Measurements from ENCODE around the gene CCDC68. TPM values are rescaled to one million over a fixed set of nuclear protein-coding genes. Genes with fewer than 3 reads are reported as not detected.

Gene CCDC68
- total and polyA plus RNA-seq, 2 of the 13 experiments (the other 11 are each of a cell fraction or from before 2014, with no cell fraction given), result 4.6 to 13.3 TPM

GRCh38 chr18:54958704-54959625 lies at the start of gene CCDC68 (continued):
- TF ChIP-seq ZNF619 (CRISPR knock-in tag; IDR thresholded peaks at IDR 0.05) (0 out of 2 replicates have a peak, but pooled peaks have one; percentile 37), SOX5 (CRISPR knock-in tag; IDR thresholded peaks at IDR 0.05; ENCODE audit: borderline replicate concordance) (no peak), ZSCAN29 (CRISPR knock-in tag; conservative IDR thresholded peaks at IDR 0.05) (0 out of 2 replicates have a peak, but pooled peaks have one; percentile 24), EED (CRISPR knock-in tag; IDR thresholded peaks at IDR 0.05) (no peak), WIZ (CRISPR knock-in tag; IDR thresholded peaks at IDR 0.05) (no peak), ZBTB34 (CRISPR knock-in tag; IDR thresholded peaks at IDR 0.05) (no peak), POGK (CRISPR knock-in tag; conservative IDR thresholded peaks at IDR 0.05) (peak; percentile 65; the same call in 1 of the 2 replicates), LBX2 (CRISPR knock-in tag; IDR thresholded peaks at IDR 0.05; ENCODE audit: borderline replicate concordance) (no peak), RXRB (CRISPR knock-in tag; IDR thresholded peaks at IDR 0.05; ENCODE audit: borderline replicate concordance) (no peak), ZNF839 (CRISPR knock-in tag; IDR thresholded peaks at IDR 0.05; ENCODE audit: borderline replicate concordance) (no peak), ZNF367 (CRISPR knock-in tag; IDR thresholded peaks at IDR 0.05; ENCODE audit: borderline replicate concordance) (no peak), KAT2B (IDR thresholded peaks at IDR 0.05; ENCODE audit: borderline replicate concordance, low read depth, low read length) (no peak), ZNF30 (CRISPR knock-in tag; IDR thresholded peaks at IDR 0.05) (no peak)
- TF ChIP-seq, protein P1, sequence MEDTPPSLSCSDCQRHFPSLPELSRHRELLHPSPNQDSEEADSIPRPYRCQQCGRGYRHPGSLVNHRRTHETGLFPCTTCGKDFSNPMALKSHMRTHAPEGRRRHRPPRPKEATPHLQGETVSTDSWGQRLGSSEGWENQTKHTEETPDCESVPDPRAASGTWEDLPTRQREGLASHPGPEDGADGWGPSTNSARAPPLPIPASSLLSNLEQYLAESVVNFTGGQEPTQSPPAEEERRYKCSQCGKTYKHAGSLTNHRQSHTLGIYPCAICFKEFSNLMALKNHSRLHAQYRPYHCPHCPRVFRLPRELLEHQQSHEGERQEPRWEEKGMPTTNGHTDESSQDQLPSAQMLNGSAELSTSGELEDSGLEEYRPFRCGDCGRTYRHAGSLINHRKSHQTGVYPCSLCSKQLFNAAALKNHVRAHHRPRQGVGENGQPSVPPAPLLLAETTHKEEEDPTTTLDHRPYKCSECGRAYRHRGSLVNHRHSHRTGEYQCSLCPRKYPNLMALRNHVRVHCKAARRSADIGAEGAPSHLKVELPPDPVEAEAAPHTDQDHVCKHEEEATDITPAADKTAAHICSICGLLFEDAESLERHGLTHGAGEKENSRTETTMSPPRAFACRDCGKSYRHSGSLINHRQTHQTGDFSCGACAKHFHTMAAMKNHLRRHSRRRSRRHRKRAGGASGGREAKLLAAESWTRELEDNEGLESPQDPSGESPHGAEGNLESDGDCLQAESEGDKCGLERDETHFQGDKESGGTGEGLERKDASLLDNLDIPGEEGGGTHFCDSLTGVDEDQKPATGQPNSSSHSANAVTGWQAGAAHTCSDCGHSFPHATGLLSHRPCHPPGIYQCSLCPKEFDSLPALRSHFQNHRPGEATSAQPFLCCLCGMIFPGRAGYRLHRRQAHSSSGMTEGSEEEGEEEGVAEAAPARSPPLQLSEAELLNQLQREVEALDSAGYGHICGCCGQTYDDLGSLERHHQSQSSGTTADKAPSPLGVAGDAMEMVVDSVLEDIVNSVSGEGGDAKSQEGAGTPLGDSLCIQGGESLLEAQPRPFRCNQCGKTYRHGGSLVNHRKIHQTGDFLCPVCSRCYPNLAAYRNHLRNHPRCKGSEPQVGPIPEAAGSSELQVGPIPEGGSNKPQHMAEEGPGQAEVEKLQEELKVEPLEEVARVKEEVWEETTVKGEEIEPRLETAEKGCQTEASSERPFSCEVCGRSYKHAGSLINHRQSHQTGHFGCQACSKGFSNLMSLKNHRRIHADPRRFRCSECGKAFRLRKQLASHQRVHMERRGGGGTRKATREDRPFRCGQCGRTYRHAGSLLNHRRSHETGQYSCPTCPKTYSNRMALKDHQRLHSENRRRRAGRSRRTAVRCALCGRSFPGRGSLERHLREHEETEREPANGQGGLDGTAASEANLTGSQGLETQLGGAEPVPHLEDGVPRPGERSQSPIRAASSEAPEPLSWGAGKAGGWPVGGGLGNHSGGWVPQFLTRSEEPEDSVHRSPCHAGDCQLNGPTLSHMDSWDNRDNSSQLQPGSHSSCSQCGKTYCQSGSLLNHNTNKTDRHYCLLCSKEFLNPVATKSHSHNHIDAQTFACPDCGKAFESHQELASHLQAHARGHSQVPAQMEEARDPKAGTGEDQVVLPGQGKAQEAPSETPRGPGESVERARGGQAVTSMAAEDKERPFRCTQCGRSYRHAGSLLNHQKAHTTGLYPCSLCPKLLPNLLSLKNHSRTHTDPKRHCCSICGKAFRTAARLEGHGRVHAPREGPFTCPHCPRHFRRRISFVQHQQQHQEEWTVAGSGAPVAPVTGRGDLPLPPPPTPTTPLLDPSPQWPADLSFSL (CRISPR knock-in tag; IDR thresholded peaks at IDR 0.05), result no peak
- TF ChIP-seq, protein P2, sequence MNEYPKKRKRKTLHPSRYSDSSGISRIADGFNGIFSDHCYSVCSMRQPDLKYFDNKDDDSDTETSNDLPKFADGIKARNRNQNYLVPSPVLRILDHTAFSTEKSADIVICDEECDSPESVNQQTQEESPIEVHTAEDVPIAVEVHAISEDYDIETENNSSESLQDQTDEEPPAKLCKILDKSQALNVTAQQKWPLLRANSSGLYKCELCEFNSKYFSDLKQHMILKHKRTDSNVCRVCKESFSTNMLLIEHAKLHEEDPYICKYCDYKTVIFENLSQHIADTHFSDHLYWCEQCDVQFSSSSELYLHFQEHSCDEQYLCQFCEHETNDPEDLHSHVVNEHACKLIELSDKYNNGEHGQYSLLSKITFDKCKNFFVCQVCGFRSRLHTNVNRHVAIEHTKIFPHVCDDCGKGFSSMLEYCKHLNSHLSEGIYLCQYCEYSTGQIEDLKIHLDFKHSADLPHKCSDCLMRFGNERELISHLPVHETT (CRISPR knock-in tag; conservative IDR thresholded peaks at IDR 0.05), result no peak

Measured in HepG2 (cell line).